NCI-H2196 (cell line): Measurements from ENCODE around the gene YBEY.

Experiments used
- DNase-seq: peaks from one replicate; lab custom pipeline; 2025; ENCODE audit not compliant: unreplicated experiment; lab: John Stamatoyannopoulos, UW

YBEY gene

DNA sequence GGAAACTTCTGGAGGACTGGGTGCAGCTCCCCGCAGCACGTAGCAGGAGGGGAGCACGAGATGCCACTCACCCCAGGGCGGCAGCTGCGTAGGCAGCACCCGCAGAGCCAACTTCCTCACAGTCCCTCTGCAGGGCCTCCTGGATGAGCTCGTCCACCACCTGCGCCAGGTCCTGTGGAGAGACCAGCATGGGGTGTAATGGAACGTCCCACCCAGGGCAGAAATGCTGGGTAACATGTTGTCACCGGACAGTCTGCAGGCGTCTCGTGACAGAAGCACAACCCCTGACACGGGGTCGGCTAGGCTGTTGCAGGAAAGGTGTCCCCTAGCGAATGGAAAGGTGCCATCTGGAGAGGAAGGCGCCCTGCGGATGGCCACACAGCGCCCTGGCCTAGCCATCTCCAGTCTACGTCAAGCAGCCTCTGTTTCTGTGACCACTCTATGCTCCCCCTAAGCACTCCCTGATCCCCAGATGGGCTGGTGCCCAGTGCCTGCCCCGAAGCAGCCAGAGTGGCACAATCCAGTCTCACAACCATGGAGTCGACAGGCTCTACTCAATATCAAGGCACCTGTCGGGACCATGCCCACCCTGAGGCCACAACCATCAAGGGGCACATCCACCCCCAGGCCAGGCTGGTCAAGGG lies 22.0 kb upstream of the YBEY start:
- no peak for DNase-seq

- DNase-seq: no peak
Measured at GRCh38 chr21:46264690-46265144, 21.4 kb upstream of the YBEY start.

DNA sequence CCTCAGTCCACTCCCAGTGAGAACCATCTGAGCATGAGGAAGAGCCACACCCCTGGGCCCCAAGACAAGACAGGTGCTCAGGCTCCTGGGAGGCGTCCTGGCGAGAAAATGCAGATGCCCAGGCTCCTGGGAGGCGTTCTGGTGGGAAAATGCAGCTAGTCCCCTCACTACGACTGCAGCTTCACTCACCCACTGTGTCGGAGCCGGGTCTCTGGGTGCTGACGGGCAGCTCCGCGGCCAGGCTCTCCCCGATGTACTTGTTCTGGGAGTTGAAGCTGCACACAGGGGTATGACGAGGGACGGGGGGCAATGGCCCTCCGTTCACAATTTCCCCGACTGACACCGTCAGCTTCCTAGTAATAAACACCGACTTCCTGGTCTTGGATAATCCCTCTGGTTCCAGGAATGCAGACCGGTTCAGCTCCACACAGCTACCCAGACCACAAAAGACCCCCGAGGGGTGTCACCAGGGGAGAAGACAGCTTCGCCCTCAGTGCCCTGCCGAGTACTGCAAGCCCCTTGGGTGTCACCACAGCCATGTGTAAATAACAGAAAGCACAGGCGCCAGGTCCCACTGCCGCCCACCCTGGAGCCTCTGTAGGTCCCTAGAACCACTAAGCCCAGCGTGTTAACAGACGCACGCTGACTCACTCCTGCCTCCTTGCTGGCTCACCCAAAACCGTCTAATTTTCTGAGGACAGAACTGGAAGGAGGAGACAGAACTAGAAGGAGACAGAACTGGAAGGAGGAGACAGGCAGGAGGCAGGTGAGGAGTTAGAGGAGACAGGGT lies 20.2 kb upstream of the YBEY start:
- DNase-seq: no peak

DNA sequence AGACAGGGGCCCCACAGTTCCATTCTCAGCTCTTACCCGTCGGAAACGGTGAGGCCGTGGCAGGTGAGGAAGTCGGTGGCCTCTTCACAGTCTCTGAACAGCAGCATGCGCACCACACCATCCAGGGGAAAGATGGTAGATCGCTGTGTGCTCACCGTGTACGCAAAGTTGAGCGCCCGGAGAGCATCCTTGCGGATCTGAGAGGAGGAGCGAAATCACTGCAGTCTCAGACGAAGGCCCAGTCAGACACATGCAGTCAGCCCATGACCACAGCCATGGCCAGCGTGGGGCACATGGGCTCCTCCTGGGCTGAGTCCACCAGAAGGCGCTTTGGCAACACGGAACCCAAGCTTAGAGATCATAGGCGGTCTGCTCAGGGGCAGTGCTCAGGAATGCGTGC lies 19.2 kb upstream of the YBEY start:
- no peak for DNase-seq

- DNase-seq: no peak
Measured at GRCh38 chr21:46268371-46268770, 17.8 kb upstream of the YBEY start.

- no peak for DNase-seq
Measured at GRCh38 chr21:46269466-46269865, 16.7 kb upstream of the YBEY start.

- DNase-seq: no peak
Measured at GRCh38 chr21:46273341-46273740, 12.8 kb upstream of the YBEY start.

- no peak for DNase-seq
Measured at GRCh38 chr21:46274797-46275390, 11.2 kb upstream of the YBEY start.

DNA sequence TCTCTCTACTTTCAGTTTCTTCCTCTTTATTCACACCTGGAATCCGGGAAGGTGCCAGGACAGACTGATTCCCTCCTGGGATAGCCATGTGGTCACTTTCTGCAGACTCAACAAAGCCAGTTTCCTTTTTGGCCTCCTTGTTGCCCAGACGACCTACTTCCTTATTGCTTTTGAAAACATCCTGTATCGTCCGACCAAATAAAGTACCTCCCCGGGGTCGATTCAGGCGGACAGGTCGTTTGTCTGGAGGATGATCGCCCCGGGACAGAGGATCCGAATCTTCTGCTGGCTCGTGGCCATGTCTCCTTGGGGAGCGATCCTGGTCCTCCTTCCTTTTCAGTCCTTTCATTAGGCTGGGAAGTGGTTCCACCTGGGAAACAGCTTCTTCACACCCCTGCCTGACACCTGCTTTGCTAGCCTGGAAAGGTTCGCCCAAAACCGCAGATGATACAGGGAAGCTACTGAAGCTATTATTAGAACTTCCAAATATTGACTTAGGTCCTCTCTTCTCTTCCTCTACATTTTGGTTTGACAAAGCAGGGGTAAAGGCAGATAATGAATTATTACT lies 2.0 kb upstream of the YBEY start:
- DNase-seq: no peak

- DNase-seq: no peak
Measured at GRCh38 chr21:46284733-46285132, 1.4 kb upstream of the YBEY start.

DNA sequence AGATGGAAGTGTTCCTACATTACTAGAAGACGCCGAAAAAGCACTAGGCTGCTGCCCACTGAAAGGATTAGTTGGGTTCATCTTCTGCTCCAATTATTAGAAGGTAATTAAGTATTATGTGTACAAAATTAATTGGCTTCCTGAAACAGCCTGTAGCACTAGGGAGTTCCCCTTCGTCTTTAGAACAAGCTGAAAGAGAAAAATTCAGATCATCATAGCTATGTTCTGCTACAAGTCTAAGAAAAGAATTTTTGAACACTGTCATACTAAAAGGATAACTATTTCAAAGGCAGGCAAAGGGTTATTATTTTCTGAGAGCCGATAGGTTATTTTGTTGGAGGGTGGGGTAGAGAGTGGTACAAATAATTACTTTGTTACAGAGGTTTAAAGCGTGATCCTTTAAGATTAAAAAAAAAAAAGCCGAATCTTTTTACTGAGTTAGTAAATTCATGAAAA lies 908 bp upstream of the YBEY start, which contains the start of gene MCM3AP:
TSS of gene MCM3AP (minus strand) at position 406 of the 456 bp plus-strand sequence. CDS start at position 81, 325 bp downstream.
- DNase-seq: no peak

DNA sequence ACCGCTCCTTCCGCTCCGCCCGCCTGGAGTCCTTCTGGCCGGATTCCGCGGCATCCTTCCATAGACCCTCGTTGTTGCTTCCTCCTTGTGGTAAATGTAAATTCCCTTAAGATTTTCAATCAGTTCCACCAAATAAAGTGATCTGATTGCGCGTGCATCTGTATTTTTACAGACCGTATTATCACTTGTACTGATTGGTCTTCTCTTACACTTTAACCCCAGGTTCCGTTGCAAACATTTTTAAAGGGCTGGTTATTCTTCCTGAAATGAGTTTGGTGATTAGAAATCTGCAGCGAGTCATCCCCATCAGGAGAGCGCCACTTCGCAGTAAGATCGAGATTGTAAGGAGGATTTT lies 483 bp downstream of the YBEY start:
- no peak for DNase-seq

DNA sequence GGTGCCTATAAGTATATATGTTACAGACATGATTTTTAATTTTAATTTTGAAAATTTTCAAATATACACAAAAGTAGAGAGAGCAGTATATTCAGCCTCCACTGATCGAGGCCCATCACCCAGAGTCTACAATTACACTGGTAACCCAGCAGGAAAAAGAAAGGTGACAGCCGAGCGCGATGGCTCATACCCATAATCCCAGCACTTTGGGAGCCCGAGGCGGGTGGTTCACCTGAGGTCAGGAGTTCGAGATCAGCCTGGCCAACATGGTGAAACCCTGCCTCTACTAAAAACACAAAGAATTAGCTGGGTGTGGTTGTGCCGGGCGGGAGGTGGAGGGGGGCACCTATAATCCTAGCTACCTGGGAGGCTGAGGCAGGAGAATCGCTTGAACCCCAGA lies 1.4 kb downstream of the YBEY start:
- DNase-seq: no peak

- no peak for DNase-seq
Measured at GRCh38 chr21:46289655-46290179, 3.6 kb downstream of the YBEY start.

GRCh38 chr21:46291561-46291960 lies 5.4 kb downstream of the YBEY start:
- no peak for DNase-seq

DNA sequence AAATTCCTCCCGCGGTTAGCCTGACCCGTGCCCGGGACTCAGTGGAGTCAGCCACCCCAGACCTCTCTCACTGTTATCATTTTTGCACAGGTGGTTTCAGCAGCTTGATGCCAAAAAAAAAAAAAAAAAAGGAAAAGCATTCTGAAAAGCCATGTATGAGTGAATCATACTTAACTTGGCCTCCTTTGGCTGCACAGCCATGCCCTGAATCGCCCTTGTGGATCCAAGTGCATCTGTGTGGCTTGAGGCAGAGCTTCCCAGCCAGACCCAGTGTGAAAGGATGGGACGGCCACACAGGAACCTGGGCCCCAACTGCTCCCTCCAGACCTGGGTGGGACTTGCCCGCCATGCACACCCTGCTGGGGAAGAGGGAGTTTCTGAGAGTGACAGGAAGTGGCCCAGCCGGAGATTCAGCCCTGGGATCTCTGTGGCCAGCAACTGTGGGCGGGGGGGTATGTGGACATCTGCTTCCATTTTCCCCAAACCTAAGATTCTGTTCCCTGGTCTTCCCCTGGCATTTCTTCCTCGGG lies 8.6 kb downstream of the YBEY start:
- DNase-seq: no peak

DNA sequence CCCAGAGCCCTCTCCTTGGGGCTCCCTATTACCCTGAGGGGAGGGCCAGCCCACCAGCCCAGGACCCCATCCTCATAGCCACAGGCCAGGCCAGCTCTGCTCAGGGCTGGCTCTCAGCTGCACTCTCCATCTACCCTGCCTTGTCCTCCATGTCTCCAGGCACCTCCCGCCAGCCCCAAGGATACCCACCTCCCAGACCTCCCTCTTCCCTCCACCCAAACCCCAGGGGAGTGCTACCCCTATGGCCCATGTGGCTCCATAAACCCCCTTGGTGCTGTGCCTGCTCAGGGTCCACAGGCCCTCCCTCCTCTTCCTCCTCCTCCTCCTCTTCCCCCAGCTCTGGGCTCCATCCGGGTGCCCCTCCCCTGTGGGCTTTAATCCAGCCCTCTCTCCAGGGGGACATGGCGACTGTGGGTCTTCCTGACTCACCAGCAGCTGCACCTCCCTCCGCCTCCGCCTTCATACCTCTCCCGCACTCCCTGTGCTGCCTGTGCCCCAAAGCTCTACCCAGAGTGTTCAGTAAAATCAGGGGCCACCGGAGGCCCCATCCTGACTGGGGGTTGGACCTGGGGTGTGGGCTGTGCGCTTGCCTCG lies 9.1 kb downstream of the YBEY start:
- DNase-seq: no peak

- DNase-seq: no peak
Measured at GRCh38 chr21:46295996-46296752, 10.0 kb downstream of the YBEY start.

DNA sequence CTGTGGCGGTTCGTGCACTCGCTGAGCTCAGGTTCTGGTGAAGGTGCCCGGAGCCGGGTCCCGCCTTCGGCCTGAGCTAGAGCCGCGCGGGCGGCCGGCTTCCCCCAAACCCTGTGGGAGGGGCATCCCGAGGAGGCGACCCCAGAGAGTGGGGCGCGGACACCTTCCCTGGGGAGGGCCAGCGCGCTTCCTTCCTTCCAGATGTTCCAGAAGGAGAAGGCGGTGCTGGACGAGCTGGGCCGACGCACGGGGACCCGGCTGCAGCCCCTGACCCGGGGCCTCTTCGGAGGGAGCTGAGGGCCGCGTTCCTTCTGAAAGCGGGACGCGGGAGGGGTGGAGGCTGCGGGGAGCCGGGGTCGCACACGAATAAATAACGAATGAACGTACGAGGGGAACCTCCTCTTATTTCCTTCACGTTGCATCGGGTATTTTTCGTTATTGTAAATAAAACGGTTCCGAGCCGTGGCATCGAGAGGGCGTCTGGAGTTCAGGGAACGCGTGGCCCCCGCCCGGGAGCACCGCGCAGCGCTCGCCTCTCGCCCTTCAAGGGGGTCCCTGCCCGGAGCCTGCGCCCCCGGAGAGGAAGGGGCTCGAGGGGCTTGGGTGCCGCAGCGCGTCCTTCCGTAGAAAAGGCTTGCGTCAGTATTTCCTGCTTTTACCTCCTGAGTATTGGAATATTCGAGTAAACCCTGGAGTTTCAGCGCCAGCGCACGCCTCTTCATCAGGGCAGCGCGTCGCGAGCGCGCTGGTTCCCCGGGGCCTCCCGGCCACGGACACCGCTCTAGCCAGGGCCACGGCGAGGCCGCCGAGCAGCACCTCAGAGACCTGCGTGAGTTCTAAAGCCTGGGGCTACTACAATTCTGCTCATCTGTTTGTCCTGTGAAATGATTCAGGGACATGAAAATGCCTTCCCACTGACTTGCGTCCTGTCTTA lies 11.5 kb downstream of the YBEY start:
- no peak for DNase-seq
